ENCODE results near the gene NEDD4.
"Not testable (repeated sequence)": the region's sequence is repeated elsewhere in the genome, so short reads cannot be mapped to it uniquely, and the experiment has no call there.

DNA sequence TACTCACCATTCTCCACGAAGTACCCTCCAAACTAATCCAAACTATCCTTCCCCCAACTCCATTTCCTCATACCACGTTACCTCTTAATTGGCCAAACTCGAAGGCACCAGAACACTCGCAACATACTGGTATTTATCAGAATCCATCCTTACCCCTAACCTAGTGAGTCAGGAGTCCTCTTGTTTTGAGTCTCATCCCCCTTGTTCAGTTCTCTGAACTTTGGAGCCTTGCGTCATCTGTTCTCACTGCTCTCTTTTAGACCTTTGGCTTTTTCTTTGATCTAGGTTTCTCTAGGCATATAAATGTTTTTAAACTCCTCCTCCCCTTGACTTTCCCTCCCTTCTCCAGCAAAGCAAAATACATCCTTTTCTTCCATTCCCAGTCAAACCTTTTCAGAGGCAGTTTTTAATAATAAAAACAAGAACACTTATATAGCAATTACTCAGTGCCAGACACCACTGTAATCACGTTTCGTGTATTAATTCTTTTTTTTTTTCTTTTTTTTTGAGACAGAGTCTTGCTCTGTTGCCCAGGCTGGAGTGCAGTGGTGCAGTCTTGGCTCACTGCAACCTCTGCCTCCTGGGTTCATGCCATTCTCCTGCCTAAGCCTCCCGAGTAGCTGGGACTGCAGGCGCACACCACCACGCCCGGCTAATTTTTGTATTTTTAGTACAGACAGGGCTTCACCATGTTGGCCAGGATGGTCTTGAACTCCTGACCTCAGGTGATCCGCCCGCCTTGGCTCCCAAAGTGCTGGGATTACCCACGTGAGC lies 40.7 kb downstream of the NEDD4 start:
- TF ChIP-seq, protein P1, sequence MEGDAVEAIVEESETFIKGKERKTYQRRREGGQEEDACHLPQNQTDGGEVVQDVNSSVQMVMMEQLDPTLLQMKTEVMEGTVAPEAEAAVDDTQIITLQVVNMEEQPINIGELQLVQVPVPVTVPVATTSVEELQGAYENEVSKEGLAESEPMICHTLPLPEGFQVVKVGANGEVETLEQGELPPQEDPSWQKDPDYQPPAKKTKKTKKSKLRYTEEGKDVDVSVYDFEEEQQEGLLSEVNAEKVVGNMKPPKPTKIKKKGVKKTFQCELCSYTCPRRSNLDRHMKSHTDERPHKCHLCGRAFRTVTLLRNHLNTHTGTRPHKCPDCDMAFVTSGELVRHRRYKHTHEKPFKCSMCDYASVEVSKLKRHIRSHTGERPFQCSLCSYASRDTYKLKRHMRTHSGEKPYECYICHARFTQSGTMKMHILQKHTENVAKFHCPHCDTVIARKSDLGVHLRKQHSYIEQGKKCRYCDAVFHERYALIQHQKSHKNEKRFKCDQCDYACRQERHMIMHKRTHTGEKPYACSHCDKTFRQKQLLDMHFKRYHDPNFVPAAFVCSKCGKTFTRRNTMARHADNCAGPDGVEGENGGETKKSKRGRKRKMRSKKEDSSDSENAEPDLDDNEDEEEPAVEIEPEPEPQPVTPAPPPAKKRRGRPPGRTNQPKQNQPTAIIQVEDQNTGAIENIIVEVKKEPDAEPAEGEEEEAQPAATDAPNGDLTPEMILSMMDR (IDR thresholded peaks at IDR 0.05; ENCODE audit: insufficient read depth, low read depth, low read length), result not testable (repeated sequence)
- TF ChIP-seq EZH2 (IDR thresholded peaks at IDR 0.05; ENCODE audit: insufficient read depth, low read length), result not testable (repeated sequence)

Measured in astrocyte (in vitro differentiated cells and primary cell).